Measurements from ENCODE around the gene MSMP. TPM values are rescaled to one million over a fixed set of nuclear protein-coding genes. Genes with fewer than 3 reads are reported as not detected.

MSMP gene, protein sequence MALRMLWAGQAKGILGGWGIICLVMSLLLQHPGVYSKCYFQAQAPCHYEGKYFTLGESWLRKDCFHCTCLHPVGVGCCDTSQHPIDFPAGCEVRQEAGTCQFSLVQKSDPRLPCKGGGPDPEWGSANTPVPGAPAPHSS
- not detected for total RNA-seq
- long read RNA-seq: 0 reads

DNA sequence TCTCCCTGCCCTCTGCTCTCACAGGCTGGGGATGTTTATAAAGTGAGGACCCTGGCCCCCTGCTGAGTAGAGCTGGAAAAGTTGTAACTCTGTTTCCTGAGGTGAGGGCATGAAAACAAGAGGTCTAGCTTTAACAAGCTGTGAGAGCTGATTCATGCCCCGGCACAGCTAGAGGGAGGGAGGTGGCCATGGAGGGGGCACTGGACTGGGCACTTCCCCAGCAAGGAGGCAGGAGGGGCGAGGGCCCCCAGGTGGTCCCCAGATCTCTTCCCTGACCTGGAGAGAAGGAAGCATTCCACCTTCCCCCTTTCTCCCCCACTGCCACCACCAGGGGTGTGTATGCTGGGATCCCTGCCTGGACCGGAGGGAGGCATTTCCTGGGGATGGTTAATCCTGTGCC, at the start of gene MSMP:
TSS of gene MSMP (minus strand) at position 13 of the 400 bp plus-strand sequence. CDS start 147 bp downstream, outside the sequence.
- DNase-seq: no peak
- intact Hi-C loops (cut with micrococcal nuclease): no loop called here
- no peak for ATAC-seq

DNA sequence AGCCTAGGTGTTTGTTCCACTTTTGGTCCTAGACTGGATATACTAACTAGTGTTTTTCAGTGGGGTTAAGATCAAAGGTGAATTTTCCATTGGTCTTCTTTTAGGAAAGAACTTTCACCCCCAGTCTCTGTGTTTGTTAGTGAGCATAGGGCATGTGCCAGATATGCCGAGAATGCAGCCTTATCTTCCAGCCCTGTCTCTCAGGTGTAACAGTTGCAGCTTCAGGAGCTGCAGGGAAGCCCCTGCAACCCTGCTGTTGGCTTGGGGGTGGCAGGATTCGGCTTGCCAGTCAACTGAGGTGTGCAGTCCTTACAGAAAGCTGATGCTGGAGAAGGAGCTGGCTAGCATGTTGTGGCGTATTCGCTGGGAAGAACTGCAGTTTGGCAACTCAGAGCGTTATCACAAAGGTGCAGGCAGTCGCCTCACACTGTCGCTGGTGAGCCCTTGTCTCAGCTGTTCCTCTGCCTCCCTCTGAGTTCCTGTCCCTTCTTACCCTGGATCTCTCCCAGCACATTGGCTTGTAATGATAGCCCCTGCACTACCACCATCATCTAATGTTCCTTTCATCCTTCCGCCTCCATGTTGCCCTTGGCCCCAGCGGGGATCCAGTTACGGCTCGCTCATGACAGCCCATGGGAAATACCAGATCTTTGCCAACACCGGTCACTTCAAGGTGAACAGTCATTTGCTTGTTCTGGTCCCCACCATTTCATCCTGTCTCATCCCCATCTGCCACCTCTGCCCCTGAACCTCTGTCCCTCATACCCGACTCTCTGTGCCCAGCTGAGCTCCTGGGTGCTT, 47.5 kb upstream of the MSMP start:
- ATAC-seq: no peak
- DNase-seq: no peak
- intact Hi-C loops (cut with micrococcal nuclease): no loop called here

DNA sequence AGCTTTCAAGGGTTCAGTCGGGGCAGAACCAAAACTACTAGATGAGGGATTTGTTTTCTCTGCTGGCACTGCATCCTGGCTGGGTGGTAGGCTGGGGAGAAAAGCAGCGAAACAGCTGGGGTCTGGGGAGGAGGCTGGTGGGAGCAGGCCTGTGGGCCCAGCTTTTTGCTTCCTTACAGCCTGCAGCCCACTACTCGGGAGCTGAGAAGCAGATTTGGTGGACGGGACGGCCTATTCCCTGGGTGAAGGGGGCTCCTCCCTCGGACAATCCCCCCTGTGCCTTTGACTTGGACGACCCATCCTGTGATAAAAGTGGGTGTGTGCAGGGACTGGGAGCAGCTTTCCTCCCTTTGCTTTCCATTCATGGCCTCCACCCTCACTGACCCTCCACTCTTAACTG, 46.5 kb upstream of the MSMP start:
- ATAC-seq (no peak), DNase-seq (no peak)
- intact Hi-C loops (cut with micrococcal nuclease): no loop called here

DNA sequence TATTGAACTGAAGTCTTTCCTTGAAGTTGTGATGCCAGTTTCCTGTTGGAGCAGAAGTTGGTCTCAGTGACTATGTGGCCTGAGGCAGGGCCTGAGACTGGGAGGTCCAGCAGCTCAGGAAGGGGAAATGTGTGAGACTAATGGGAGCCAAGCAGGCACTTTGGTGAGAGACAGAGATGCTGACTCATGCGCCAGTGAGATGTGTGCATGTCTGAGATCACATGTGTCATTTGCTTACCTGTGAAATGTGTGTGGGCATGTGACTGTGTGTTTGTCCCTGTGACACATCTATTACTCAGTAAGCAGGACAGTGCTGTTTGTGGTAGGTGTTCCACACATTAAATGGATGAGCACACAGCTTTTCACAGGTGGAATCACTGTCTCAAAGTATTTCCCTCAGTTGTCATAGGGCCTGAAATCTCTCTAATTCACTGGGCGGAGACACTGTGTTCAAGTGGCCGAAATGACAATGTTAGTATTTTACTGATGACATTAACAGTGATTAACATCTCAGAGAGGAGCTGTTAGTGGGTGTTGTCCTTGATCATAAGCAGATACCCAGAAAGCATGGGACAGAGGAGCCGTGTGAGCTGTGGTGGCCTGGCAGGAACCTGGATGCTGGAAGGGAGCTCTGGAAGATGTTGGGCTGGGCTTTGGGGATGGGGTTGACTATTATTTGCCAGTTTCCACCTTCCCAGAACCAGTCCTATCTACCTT, 44.7 kb upstream of the MSMP start:
- DNase-seq: no peak
- intact Hi-C loops (cut with micrococcal nuclease): no loop called here
- no peak for ATAC-seq

DNA sequence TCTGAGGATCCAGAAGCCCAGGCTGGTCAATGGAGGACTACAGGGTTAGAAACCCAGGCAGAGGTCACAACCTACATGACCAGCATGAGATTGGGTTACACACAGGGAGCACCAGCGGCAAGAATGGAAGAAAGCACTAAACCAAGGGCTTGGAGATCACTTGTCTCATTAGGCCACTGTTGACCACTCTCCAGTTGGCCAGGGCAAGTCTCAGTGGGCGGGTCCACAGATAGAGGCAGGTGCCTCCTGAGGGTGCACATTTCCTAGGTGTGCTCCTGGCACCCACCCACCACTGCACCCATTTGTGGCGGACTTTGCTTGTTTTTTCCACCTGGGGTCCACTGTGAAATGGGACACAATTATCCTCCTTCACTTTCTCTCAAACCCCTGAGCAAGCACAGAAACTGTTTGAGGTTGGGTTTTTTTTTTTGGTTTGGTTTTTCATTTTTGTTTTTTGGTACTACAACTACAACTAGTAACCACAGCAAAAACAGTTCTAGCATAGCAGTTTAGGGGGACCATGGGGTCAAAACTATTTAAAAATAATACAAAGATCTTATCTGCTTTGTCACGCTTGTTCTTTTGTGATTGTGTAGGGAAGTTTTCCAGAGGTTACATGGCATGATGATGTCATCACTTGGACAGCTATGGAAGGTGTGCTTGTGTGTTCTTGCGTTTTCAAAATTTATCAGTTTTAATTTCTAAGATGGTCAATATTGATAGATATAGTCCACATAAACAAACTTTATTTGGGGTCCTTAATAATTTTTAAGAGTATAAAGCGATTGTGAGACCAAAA, 43.4 kb upstream of the MSMP start:
- DNase-seq: no peak
- intact Hi-C loops (cut with micrococcal nuclease): no loop called here
- ATAC-seq: no peak

DNA sequence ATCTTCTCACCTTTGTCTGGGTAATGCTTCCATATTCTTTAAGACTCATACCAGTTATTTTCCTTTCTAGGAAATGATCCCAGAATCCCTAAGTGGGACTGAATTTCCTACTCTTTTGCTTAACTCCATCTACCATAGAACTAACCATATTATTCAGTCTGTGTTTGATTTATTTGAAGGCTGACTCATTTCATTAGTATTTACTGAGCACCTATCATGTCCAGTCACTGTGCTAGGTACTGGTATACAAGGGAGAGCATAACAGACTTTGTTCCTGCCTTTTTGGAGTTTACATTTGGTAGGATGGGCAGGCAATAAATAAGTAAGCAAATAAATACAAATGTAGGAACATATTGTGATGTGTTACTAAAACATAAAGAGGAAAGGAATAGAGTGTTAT, 41.6 kb upstream of the MSMP start:
- intact Hi-C loops (cut with micrococcal nuclease): no loop called here
- ATAC-seq (no peak), DNase-seq (no peak)

DNA sequence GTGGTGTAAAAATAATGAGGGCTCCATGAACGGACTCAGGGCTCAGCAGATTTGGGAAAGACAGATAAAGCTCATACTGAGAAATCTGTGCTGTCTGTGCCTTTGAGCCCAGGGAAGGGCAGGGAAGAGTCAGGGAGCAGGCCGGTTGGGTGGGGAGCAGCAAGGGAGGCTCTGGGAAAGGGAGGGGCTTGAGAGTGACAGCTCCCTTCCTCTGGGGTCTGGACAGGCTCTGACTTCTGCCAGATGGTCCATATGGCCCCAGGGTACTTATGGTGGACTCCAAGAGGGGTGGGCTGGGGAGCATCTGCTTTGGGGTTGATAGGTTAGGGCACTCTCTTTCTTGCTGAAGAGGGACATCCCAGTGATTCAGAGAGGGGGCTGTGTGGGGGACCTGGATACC, 39.4 kb upstream of the MSMP start:
- no peak for ATAC-seq
- DNase-seq: no peak
- intact Hi-C loops (cut with micrococcal nuclease): no loop called here

DNA sequence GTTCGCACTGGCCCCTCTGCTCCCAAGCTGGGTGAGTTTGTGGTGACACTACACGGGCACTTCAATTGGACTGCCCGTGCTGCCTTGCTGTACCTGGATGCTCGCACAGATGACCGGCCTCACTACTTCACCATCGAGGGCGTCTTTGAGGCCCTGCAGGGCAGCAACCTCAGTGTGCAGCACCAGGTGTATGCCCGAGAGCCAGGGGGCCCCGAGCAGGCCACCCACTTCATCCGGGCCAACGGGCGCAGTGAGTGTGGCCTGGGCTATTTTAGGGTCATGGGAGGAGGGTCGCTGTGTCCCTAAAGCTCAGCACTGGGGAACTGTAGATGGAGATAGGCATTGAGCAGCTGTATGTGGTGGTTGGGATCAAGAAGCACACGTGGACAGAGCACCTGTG, 38.8 kb upstream of the MSMP start:
- no peak for ATAC-seq
- DNase-seq: no peak
- intact Hi-C loops (cut with micrococcal nuclease): no loop called here

DNA sequence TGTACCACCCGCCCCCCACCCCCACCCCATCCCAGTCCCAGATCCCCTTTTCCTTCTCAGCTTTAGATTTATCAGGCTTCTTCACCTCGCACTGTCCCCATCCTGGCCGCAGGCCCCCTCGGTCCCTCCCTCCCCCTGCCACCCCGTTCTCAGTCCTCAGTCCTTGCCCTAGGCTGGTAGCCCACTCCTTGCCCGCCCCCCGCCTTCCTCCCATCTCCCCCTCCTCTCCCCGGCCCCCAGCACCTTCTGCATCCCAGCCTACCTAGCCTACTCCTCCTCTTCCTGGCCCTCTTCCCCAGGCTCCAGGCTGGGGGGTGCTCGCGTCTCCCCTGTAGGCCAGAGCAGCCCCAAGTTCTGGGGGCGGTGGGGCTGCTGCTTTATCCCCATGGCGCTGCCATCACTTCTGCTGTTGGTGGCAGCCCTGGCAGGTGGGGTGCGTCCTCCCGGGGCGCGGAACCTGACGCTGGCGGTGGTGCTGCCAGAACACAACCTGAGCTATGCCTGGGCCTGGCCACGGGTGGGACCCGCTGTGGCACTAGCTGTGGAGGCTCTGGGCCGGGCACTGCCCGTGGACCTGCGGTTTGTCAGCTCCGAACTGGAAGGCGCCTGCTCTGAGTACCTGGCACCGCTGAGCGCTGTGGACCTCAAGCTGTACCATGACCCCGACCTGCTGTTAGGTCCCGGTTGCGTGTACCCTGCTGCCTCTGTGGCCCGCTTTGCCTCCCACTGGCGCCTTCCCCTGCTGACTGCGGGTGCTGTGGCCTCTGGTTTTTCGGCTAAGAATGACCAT, 38.1 kb upstream of the MSMP start:
- DNase-seq (no peak), ATAC-seq (no peak)
- intact Hi-C loops (cut with micrococcal nuclease): no loop called here

DNA sequence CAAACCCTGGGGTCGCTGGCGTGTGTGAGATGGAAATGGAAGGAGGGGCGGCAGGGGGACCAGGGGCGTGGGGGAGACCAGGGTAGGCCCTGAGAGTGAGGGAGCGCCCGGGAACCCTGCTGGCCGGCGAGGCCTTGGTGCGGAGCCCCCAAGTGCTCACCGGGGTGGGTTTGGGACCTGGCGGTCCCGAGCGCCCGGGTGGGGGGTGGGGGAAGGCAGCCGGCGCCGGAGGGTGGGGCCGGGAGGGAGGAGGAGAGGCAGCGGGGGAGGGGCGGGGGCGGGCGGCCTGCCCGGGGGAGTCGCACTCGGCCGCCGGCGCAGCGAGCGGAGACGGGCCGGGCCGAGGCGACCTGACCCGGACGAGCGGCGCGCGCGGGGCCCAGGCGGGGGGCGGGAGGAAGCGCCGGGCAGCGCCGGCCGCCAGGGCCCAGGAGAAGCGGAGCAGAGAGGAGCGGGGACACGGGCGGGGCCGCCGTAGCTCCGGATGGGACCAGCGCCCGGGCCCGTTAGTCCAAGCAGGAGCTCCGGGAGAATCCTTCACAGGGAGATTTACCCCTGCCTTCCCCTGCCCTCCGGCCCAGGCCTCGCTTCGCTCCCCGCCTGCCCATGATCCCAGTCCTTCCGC, 37.3 kb upstream of the MSMP start, which contains the start of gene NPR2:
TSS of gene NPR2 (plus strand) at position 295 of the 625 bp plus-strand sequence. CDS start 818 bp downstream, outside the sequence.
- intact Hi-C loops (cut with micrococcal nuclease): no loop called here
- peak; percentile 79 for DNase-seq
- peak; percentile 83 for ATAC-seq

DNA sequence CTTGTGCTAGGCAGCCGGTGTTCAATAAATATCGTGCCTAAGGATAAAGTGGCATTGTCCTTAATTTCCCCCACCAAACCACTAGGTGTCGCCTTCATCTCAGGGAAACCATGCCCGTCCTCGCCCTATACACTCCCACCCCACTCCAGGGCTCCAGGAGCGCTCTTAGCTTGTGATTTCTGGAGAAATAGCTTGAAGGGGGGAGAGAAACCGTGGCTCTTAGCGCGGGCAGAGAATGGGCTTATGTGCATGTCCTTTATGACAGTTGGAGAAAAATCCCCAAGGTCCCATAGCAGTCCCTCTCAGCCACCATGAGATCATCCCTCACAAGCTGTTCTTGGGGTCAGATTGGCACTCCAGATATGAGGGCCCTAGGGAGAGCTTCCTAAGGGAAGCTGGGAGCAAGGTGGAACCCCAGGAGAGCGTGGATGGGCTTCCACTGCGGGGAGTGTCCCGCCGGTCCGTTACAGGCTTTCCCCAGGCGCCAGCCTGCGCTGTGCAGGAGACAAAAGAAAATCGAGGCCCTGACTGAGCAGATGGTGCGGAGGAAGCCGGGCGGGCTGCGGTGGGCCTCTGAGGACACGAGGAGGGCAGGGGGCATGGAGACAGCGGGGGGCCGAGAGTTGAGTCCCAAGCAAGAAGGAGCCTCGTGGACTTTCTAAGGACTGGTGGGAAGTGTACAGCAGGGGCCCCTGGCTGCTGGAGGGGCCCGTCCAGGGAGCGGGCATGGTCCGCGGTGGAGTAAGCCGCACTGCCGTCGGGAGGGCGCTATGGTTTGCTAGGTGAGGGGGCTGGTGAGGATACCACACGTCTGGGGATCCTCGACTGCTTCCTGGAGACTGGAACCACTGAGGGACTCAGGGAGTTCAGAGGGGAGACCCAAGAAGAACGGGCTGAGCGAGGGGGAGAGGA, 36.6 kb upstream of the MSMP start:
- intact Hi-C loops (cut with micrococcal nuclease): no loop called here
- peak; percentile 74 for DNase-seq

DNA sequence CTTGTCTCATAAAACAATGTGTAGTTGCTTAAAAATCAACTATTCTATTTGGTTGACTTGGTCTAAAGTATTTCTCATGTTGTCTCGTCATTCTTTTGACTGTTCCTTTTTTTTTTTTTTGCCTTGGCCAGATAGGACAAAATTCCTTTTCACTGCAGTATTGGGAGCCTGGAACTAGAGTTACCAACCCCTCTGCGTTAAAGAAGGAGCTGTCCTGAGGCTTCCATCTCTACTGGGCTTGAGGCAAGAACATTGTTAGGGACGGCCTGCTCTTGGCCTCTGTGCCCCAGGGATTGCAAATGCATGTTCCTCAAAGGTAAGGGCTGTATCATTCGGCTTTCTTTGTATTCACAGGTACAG, 35.9 kb upstream of the MSMP start:
- DNase-seq: no peak
- intact Hi-C loops (cut with micrococcal nuclease): no loop called here
- no peak for ATAC-seq

More for the DNA sequence above, 36.6 kb upstream of the MSMP start:
- peak; percentile 87 for ATAC-seq

DNA sequence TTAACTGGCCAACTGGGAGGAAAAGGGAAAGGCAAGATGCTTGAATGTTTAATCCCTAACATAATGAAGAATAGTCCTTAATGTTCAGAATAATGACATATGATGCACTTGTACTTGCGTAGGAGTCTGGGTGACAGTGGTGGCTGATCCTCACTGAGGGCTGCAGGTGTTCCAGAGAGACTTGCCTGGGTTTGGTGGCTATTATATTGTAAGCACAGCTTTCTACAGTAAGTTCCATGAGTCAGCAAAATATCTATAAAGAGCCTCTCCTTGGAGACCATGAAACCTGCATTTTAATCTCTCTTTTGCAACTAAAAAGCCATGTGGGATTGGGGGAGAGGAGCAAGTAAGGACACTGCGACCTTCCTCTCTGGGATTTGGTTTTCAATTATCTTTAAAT, 35.5 kb upstream of the MSMP start:
- DNase-seq (no peak), ATAC-seq (no peak)
- intact Hi-C loops (cut with micrococcal nuclease): loop anchor here (2.0 kb wide), 1 partner anchor 93 kb away; no protein-coding TSS in a partner anchor

DNA sequence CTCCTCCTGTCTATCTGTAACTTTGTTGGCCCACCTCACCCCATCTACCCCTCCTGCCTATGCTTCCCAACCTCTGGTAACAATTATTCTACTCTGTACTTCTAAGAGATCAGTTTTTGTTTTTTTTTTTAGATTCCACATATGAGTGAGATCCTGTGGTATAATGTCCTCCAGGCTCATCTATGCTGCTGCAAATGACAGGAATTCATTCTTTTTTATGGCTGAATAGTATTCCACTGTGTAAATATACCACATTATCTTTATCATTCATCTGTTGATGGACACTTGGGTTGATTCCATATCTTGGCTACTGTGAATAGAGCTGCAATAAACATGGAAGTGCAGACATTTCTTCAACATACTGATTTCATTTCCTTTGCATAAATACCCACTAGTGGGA, 29.3 kb upstream of the MSMP start:
- intact Hi-C loops (cut with micrococcal nuclease): no loop called here
- DNase-seq: no peak
- ATAC-seq: no peak

DNA sequence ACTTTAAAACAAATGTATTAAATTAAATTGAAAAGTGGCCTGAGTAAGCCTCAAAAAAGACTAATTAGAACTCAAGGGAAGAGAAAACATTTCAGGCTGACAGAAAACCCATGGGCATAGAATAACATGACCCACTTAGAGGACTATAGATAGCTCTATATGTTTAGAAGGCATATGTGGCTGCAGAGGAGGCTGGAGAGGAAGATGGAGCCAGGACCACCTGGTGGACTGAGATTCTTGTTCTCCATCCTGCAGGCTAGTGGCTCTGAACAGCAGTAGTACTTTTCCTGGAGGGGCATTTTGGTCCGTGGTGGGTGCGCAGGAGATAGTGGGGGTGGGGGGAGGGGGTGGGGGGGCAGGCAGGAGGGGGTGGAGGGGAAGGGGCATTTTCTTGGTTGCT, 27.0 kb upstream of the MSMP start:
- DNase-seq: no peak

DNA sequence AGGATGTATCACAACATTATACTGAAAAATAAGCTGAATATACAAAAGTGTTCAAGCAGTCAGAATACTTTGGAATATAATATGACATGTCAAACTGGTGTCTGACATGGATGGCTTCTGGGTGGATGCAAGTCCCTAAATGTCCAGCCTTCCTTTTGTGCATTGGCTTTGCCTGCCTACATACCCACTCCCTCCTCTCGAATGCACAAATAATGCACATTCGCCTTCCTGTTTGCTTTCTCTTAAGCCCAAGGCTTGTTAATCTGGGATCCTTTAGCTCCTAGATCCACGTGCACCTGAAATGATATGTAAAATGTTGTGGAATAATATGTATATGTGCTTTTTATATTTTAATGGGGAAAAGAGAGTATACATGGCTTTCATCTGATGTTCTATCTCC, 24.4 kb upstream of the MSMP start:
- DNase-seq (no peak), ATAC-seq (no peak)
- intact Hi-C loops (cut with micrococcal nuclease): no loop called here

More for the DNA sequence above, 27.0 kb upstream of the MSMP start:
- ATAC-seq: no peak
- intact Hi-C loops (cut with micrococcal nuclease): no loop called here

DNA sequence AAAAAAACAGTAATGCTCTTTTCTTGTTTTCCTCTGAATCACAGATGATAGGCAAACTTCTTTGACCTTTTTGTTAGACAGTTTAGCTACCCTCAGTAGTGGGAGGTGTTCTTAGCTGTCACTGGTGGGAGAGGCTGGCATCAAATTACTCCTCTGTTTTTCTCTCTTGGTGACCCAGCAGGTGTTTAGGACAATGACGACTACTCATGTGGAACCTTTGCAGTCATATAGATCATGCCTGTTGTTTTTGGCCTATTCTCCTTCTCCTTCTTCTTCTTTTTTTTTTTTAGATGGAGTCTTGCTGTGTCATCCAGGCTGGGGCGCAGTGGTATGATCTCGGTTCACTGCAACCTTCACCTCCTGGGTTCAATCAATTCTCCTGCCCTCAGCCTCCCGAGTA, 21.9 kb upstream of the MSMP start:
- intact Hi-C loops (cut with micrococcal nuclease): no loop called here
- ATAC-seq (no peak), DNase-seq (no peak)
